GM18519 (cell line): ENCODE data around the gene DIAPH1.
A peak's percentile ranks its signal among the peaks of the same experiment; 100 is the strongest.

ENCODE experiments used
- ATAC-seq: cut with Tn5 transposase; IDR thresholded peaks from one replicate; pipeline ENCODE4 v1.9.1; 2021; ENCODE audit warnings: mild to moderate bottlenecking, moderate library complexity; ENCODE audit not compliant: unreplicated experiment, low FRiP score

Gene DIAPH1

DNA sequence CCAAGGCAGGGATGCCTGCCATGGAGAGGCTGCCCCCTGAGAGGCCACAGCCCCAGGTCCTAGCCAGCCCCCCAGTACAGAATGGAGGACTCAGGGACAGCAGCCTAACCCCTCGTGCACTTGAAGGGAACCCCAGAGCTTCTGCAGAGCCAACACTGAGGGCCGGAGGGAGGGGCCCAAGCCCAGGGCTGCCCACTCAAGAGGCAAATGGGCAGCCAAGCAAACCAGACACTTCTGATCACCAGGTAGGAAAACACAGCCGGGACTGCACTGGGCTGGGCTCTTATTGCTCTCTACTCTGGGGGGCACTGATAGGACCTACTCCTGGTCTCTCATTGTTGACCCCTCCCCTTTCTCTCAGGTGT lies 21.2 kb upstream of the DIAPH1 start:
- no peak for ATAC-seq

DNA sequence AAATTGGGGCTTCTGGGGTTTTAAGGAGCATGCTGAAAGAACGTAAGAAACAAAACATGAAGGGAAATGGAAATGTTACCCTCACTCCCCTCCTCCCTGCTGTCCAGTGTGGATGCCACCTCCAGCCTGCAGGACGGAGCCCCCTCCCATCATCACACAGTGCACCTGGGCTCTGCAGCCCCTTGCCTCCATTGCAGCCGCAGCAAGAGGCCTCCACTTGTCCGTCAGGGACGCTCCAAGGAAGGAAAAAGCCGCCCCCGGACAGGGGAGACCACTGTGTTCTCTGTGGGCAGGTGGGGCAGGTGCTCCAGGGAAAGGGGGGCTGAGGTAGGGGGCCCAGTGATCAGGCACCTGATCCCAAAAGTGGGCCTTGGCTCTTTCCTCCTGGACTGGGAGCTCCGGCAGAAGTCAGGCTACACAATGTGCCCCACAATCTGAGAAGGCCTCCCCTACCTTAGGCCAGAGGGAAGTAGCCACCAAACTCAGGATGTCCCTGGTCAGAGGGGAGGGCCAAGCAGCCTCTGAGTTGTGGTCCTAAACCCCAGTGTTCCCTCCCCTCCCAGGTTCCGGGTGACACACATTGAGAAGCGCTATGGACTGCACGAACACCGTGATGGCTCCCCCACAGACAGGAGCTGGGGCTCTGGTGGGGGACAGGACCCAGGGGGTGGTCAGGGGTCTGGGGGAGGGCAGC lies 20.7 kb upstream of the DIAPH1 start:
- ATAC-seq, result no peak

DNA sequence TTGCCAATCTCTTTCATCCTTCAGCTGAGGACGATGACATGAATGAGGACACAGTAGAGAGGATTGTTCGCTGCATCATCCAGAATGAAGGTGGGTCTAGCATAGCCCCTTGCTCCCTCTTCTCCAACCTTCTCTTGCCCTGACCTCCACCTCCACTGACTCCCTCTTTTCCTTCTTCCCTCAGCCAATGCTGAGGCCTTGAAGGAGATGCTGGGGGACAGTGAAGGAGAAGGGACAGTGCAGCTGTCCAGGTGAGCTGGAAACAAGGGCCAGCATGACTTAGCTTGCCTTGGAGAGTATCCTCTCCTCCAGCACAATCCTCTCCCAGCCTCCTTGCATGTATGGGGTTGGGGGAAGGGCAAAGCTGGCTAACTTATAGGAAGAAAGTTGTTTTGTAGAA lies 20.0 kb upstream of the DIAPH1 start:
- no peak for ATAC-seq

GRCh38 chr5:141637767-141638419 lies 19.1 kb upstream of the DIAPH1 start:
- ATAC-seq, result no peak

DNA sequence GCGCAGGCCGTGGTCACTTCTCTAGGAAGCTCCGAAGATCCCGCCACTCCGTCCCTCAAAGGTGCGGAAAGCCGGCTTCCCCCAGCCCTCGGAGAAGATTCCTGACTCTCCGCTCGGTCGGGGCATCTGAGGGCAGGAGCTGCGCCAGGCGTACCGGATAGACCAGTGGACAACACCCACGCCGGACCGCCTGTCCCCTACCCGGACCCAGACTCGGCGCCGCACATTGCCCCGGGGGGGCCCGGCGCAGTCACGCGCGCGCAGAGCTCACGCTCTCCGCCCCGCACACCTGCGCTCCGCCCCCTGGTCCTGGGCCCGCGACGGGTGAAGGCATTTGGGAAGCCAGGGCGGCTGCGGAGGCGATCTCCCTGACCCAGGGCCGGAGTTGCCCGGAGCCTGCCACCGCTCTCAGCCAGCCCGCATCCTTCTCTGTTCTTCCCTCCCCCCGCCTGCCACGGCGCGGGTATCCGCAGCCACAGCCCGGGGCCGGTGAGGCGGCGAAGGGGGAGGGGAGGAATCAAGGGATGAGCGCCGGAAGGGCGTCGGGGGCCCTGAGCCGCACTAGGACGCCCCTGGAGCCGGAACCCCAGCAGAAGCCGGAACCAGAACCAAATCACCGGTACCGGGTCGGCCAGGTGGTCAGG lies 18.4 kb upstream of the DIAPH1 start:
- no peak for ATAC-seq

GRCh38 chr5:141636413-141637122 lies 17.8 kb upstream of the DIAPH1 start, which contains the start of the genes HDAC3 and RELL2:
Gene HDAC3 (minus strand): TSS chr5:141636849. CDS start chr5:141636790, 59 bp downstream.
Gene RELL2 (plus strand): TSS chr5:141636997. CDS start chr5:141638226, 1,229 bp downstream.
- peak; percentile 50 for ATAC-seq

DNA sequence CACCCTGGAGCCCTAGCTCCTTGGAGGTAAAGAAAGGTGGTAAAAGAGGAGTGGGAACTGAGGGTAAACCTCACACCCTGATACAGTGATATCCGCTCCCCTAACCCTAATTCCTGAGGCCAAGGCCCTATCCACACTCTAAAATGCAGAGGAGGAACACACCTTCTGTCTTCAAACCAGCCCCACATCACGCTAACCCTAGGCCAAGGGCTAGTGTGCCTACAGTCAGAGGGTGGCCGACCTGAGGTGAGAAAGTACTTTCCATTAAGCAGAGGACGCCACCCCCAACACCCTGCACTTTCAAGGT lies 17.3 kb upstream of the DIAPH1 start:
- ATAC-seq, result no peak

DNA sequence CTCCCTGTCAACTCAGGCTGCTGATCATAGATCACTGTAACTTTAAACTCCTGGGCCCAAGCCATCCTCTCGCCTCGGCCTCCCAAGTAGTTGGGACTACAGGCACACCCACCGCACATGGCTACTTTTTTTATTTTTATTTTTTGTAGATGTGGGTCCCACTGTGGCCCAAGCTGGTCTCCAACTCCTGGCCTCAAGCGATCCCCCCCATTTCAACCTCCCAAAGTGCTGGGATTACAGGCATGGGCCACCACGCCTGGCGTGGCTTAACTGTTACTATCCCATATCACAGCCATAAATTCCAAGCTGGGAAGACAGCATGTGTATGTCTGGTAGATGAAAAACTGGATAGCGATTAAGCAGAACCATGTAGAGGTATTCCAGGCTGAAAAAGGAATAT lies 16.8 kb upstream of the DIAPH1 start:
- no peak for ATAC-seq

- no peak for ATAC-seq
These were observed 15.9 kb upstream of the DIAPH1 start for GRCh38 chr5:141634720-141635119.

DNA sequence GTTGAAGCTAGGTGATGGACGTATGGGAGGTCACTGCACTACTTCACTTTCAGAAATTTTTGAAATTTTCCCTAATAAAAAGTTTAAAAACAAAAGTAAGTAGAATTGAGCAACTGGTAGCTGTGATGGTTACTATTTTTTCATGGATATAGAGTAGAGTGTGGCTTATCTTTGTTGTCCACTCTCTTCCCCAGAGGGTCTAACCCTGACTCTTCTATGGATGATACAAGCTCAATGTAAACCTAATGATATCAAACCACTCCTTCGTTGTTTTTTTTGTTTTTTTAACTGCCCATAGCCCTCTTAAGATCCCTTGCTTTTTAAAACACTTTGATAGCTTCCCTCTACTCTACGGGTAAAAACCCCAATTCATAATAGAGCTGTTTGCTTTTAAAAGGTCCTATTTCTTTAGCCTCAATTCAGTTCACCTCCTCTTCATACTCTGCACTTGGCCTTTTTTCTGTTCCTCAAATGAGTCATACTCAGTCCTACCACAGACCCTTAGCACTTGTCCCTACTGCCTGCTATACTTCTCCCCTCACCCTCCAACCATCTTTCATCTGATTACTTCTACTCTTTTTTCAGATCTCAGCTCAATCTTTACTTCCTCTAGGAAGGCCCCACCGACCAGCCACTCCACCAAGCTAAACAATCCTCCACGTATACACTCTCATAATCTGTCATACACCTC lies 15.2 kb upstream of the DIAPH1 start:
- peak; percentile 89 for ATAC-seq

DNA sequence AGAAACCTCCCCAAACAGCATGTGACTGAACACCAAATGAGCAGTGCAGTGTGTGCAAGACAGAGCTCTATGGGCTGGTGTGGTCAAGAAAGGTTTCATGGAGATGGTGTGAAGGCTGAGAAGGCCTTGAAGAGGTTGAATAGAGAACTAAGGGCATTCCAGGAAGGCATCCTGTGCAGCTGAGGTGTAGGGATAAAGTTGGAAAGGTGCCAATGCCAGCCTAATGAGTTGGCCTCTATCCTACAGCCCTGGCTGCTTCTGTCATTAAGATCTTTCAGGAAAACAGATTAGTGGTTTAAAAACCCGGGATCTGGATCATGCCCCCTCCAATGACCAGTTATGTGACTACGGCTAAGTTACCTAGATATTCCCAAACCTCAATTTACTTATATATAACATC lies 13.8 kb upstream of the DIAPH1 start:
- ATAC-seq, result no peak

- no peak for ATAC-seq
These were observed 11.9 kb upstream of the DIAPH1 start for GRCh38 chr5:141630570-141631140.

DNA sequence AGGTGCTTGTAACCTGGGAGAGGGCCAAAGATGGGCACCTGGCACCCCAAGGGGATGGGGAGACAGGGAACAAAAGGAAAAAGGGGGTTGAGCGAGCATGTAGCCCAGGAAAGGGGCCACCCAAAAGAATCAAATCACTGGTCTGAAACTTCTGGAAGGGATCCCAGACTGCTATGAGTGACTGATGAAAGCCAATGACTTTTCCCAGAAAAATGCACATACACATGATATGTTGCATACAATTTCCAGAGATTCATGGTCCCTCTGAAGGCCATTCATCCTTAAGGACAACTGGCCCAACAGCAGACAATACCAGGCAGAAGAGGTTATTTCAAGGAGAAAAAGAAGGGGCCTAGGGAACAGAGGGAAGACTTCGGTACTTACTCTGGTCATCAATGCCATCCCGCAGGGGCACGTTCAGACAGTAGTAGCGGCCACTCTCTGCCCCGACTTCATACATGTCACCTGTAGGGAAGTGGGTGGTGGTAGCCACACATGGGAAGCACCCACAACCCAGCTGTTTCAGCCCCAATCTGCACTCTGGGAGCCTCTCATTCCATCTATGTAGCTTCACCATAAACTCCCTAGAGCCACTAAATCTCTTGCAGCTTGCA lies 9.5 kb upstream of the DIAPH1 start:
- ATAC-seq, result no peak

GRCh38 chr5:141623611-141624010 lies 4.8 kb upstream of the DIAPH1 start:
- no peak for ATAC-seq

DNA sequence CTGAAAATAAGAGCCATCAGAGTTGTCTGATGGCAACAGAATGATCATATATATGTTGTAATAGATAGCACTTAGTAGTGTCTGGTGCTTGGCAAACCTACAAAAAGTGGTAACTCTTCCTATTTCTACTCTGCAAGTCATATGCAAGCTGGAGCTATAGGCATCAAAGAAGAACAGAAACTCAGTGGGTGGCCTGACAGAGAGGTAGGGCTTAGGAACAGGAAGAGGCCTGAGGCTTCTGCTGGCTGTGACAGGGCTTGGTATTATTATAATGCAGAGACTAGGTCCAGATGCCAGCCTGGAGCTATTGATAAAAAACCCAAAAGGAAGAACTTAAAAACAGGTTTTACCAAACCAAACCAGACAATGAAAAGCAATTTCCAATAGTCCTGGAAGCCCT lies 4.4 kb upstream of the DIAPH1 start:
- ATAC-seq, result peak; percentile 65

- peak; percentile 15 for ATAC-seq
These were observed 583 bp downstream of the DIAPH1 start for GRCh38 chr5:141618030-141618803.

DNA sequence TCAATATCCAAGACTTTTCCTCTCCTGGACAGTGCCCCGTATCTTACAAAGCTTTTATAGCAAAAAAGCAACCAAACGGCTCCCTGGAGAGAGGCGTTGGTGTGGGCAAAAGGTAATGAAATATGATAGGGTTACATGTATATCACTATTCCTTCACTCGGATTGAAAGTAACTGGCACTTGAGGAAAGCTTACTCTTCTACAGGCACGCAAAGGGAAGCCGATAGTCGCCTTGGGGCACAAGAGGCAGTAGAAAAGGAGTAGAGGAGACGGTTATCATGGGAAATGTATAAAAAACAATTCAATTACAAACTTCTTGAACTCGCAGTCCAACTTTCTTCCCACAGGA lies 1.1 kb downstream of the DIAPH1 start:
- ATAC-seq, result no peak

DNA sequence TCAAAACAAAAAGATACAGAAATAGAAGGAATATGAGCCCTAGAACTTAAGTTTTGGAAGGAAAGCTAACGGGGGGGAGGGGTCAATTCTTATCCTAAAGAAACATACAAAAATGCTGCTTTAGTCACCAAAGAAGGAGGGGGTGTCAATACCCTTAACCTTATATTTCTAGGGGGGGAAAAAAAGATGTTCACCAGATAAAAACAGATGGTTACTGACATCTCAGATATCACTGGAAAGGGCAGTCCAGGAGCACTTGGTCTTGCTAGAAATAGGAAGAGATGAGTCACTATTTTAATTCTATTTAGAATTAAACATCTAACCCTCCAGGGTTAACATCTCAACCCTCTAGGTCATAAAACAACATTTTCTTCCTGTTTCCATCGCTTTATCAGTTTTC lies 1.7 kb downstream of the DIAPH1 start:
- no peak for ATAC-seq

DNA sequence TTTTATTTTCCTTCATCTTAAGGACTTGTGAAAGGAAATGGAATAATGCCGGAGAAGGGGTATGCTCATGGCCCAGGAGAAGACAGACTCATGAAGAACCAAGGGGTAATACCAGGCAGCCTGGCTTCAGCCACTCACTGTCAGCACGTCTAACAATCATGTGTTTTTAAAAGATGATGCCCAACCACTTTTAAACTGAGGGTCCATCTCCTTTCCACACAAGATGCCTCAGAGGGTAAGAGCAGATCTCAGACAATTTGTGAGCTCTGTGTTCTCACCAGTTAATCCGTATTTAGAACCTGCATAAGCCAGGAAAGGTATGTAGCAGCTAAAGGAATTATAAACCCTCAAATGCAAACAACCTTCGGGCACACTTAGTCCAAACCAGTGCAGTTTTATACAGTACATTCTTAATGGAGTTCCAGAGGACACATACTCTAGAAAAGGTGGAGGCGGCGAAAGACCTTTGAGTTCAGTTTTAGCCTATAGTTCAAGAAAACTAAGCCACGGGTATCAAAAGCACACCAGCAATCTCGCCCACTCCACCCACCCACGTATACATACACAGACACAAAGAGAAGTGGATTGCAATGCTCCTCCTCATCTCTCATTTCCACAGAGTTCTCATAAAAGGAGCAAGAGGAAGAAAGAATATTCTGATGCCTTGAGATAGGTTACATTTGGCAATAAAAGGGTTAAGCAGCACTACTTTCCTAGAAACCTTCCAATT lies 2.6 kb downstream of the DIAPH1 start:
- no peak for ATAC-seq
